ENCODE data around the gene CD53.

Gene CD53

DNA sequence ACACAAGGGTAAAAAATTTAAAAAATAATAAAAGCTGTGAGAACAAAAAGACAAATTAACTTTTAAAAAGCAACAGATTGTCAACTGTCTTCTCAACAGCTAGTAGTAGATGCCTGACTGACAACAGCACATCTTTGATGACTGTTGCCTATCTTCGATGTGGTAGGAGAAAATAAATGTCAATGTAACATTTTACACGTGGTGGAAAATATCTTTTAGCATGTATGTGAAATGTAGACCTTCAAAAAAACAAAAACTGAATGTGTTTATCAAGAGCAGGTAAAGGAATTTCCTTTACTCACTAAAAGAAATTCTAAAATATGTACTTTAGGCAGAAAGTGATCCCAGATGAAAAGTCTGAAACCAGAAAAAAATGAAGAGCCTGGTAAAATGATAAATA is 42.9 kb downstream of the CD53 start:
- H3K4me3 ChIP-seq (ENCODE audit: low read depth, low read length) = no peak overlapping the region
- TF ChIP-seq, protein P1, sequence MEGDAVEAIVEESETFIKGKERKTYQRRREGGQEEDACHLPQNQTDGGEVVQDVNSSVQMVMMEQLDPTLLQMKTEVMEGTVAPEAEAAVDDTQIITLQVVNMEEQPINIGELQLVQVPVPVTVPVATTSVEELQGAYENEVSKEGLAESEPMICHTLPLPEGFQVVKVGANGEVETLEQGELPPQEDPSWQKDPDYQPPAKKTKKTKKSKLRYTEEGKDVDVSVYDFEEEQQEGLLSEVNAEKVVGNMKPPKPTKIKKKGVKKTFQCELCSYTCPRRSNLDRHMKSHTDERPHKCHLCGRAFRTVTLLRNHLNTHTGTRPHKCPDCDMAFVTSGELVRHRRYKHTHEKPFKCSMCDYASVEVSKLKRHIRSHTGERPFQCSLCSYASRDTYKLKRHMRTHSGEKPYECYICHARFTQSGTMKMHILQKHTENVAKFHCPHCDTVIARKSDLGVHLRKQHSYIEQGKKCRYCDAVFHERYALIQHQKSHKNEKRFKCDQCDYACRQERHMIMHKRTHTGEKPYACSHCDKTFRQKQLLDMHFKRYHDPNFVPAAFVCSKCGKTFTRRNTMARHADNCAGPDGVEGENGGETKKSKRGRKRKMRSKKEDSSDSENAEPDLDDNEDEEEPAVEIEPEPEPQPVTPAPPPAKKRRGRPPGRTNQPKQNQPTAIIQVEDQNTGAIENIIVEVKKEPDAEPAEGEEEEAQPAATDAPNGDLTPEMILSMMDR (IDR thresholded peaks at IDR 0.05; ENCODE audit: borderline replicate concordance, insufficient read depth, low read depth, low read length) = no peak

DNA sequence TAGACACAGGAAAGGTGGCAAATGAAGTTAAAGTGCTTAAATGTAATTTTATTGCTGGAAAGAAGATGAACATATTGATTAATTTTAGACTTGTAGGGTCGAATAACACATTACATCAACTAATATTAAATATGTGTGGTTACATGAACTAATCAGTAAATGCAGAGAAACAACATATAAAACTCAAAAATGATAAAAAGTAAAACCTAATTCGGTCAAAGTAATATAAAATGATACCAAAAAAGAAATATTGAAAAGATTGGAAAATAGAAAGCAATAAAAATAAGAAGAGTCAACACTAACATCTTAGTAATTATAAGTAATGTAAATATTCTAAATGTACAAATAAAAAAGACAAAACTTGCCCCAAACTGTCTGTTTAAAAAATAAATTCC is 43.3 kb downstream of the CD53 start:
- TF ChIP-seq, protein P1 (IDR thresholded peaks at IDR 0.05; ENCODE audit: borderline replicate concordance, insufficient read depth, low read depth, low read length) = no peak
- H3K4me3 ChIP-seq (ENCODE audit: low read depth, low read length) = no peak overlapping the region

DNA sequence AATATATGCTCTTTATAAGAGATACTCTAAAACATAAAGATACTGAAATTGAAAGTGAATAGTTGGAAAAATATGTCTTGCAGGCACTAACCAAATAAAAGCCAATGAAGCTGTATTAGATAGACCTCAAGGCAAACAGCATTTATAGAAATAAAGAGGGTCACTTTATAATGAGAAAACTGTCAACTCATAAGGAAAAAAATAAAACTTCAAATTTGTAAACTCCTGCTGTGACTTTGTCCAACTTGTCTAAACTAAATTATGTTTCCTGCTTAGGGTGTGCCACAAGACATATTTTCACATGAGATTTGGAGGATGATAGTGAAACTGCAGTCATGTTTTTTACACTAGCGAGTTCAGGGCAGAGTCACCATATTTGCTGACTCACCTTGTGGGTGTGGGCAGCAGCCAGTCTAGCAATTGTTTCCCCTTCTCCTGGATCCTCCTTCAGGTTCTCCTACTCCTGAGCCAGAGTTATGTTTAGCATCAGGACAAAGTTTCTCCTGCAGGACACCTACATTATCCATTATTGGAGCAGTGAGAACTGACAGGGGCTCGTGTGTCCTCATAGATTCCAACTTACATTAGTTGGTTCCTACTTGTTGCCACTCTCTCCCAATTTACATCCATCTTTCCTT is 43.8 kb downstream of the CD53 start:
- H3K4me3 ChIP-seq (ENCODE audit: low read depth, low read length) = no peak overlapping the region

DNA sequence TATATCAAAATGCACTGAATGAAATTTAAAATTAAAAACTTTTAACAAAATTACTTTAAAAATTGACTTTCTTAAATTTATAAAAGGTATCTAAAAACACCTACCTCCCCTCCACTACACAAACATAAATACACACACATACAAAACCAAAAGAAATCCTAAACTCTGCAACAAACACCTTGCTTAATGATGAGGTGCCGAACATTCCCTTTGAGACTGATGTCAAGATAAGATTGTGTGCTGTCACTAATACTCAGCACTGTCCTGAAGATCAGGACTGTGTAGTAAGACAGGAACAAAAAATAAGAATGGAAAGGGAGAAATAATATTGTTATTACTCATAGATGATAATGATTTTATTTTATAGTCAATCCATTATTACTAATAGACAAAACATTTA is 45.1 kb downstream of the CD53 start:
- no peak overlapping the region for H3K4me3 ChIP-seq (ENCODE audit: low read depth, low read length)
- TF ChIP-seq, protein P1 (IDR thresholded peaks at IDR 0.05; ENCODE audit: borderline replicate concordance, insufficient read depth, low read depth, low read length) = no peak

More for the DNA sequence above, 43.8 kb downstream of the CD53 start:
- TF ChIP-seq, protein P1 (IDR thresholded peaks at IDR 0.05; ENCODE audit: borderline replicate concordance, insufficient read depth, low read depth, low read length) = no peak

DNA sequence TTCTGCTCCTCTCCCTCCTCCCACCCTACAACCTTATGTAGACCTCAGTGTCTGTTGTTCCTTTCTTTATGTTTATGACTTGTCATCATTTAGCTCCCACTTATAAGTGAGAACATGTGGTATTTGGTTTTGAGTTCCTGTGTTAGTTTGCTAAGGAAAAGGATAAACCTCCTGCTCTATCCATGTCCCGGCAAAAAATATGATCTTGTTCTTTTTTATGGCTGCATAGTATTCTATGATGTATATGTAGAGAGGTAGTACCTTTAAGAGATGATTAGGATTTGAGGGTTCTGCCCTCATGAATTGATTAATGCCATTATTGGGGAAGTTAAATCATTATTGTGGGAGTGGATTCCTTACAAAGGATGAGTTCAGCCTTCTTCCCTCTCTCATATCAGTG is 49.0 kb downstream of the CD53 start:
- TF ChIP-seq, protein P1 (IDR thresholded peaks at IDR 0.05; ENCODE audit: borderline replicate concordance, insufficient read depth, low read depth, low read length) = no peak
- no peak overlapping the region for H3K4me3 ChIP-seq (ENCODE audit: low read depth, low read length)

DNA sequence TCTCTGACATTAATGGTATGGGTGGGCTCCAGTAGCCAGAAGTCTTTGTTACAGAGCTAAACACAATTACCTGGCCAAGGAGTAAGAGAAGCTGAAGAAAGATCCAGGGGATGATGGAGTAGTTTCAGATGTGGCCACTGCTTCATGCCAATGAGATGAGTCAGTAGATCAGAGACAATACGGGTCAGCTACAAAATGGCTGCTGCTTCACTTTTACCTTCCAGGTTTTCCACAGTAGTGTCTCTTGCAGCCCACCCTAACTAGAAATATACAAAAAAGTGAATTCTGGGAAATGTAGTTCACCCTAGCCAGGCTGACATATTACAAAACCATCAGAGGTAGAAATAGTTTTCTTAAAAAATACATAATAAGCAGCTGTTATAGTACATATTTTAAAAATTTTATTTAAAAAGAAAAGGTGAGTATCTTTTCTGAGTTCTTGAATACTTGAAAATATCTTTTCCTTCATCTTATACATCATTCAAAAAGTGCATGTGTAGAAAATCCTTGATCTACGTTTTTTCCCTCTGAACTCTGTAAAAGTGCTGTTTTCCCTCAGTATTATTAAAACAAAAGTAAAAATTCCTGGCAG is 54.6 kb downstream of the CD53 start:
- no peak overlapping the region for H3K4me3 ChIP-seq (ENCODE audit: low read depth, low read length)
- TF ChIP-seq, protein P1 (IDR thresholded peaks at IDR 0.05; ENCODE audit: borderline replicate concordance, insufficient read depth, low read depth, low read length) = no peak

DNA sequence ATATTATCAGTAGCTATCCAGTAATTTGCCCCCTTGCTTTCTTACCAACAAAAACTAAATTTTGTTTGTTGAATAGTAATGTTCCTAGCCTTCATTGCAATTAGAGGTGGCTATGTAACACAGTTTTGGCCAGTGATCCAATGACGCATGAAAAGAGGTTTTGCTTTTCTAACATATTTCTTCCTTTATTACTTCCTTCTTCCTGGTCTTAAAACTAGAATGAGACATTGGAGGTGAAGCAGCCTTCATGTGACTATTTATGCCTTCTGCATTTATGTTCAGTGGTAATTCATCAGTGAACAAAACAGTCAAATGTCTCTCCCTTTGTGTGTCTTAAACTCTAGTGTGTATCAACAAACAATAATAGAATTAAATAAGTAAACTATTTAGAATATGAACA is 55.2 kb downstream of the CD53 start:
- TF ChIP-seq, protein P1 (IDR thresholded peaks at IDR 0.05; ENCODE audit: borderline replicate concordance, insufficient read depth, low read depth, low read length) = no peak
- H3K4me3 ChIP-seq (ENCODE audit: low read depth, low read length) = no peak overlapping the region
